ELF-1 (cell line): ENCODE data around the gene HUNK.
A peak's percentile ranks its signal among the peaks of the same experiment; 100 is the strongest.
"Not testable (repeated sequence)": the region's sequence is repeated elsewhere in the genome, so short reads cannot be mapped to it uniquely, and the experiment has no call there.

ENCODE experiments used
- DNase-seq: peaks from one replicate; pipeline ENCODE4 v3.0.0-alpha.2; 2016; ENCODE audit warnings: low read depth, low spot score

HUNK gene

DNA sequence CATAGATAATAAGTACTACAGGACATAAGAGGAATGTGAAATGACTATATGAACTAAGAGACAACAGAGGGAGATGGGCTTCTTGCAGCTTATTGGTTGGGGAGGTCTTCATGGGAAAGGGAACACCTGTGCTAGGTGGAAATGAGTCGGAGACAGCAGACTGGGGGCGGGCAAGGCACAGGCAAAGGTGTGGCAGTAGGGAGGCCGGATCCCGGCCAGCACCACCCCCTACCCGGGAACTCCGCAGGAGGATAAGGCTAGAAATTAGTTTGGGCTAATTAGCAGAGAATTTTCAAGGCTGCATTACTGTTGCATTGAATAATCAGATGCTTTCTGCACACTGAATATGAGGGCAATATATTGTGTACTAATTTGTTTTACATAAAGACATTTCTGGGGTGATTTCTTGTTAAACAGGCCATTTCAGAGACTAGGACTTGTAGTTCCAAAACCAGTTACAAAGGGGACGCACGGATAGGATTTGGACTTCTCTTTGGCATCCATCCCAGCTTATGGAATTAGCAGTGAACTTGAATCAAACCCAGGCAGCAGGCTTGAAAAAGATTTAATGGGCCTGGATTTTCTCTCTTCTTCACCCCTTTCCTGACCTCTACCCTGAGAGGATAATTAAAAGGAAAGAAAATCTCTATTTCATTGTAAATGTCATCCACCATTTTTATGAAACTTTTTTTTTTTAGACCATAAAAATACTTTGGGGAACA is 2.2 kb upstream of the HUNK start:
- no peak for DNase-seq

DNA sequence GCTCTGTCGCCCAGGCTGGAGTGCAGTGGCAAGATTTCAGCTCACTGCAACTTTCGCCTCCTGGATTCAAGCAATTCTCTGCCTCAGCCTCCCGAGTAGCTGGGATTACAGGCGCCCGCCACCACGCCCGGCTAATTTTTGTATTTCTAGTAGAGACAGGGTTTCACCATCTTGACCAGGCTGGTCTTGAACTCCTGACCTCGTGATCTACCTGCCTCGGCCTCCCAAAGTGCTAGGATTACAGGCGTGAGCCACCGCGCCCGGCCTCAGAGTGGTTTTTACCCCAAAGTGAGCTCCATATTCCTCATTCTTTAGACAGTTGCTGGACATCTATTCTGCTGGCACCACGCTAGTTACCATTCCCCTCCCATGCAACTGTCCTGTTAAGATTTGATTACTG is 1.4 kb upstream of the HUNK start:
- DNase-seq: not testable (repeated sequence)

DNA sequence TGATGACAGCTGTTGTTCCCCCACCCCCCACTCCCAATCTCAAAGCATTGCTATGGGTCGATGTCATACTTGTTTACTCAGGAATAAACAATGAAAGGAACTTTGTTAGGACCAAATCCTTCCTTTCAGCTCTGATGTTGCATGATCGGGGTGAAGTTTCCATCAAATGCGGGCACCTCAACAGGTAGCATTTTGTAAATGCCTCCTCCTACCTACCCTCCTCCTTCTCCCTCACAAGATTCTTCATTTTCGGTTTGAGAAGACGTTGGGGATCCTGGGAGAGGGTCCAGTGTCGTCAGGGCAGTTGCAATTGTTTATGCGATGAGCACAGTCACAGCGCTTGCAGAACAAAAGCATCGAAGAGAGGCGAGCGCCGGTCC is 758 bp upstream of the HUNK start:
- no peak for DNase-seq

DNA sequence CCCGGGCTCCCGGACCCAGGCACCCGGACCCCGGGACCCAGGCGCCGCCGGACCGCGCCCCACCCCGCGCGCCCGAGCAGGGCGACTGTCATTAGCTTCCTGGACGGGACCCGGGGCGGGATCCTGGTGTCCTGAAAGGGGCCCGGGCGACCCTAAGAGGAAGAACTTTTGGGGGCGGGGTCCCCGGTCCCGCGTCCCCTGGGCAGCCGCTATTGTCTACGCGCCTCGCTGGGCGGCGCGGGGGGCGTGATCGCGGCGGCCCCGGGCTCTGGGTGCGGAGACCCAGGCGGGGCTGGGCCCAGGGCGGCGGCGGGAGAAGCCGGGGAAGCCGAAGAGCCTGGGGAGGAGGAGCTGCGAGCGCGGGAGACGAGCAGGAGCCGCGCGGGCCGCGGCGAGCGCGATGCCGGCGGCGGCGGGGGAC is 465 bp downstream of the HUNK start:
- DNase-seq: peak; percentile 29

GRCh38 chr21:31873696-31874599 is 1.1 kb downstream of the HUNK start:
- DNase-seq: peak; percentile 65

DNA sequence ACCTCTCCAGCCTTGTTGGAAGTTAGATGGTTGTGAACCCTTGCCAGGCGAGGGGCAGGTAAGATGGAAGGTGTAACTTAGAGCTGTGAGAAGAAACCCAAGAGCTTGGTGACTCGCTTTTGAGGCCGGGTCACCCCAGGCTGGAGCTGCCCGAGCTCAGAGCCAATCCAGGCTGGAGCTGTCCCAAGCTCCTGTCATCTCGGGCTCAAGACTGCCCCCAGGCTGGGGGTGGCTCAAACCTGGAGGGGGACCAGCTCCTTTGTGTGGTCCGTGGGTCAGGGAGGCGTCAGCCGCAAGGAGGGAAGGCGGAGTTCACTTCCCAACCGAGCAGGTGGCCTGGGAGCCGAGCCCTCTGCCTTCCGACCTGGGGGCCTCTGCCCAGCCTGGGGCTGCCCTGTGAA is 2.0 kb downstream of the HUNK start:
- peak; percentile 70 for DNase-seq

DNA sequence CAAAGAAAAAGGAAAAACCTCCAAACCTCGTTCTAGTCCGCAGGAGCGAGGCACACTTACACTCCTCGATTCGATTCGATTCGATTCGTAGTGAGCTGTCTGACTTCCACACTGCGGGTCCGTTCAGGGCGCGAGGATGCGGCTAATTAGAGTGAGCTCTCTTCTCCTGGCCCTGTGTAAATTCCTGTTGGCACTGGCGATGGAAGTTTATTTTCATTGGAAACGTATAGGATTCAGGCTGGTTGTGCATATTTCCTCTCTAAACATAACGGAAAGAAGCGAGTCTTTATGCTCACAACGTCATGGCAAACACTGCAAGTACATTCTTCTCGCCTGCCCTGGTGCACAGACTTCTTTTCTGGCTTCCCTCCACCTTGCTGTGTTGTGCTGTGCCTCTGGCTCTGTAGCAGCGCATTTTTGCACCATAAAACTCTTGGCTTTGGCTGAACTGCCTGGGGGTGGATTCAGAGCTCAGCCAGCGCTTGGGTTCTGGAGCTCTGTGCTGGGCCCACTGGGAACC is 2.7 kb downstream of the HUNK start:
- DNase-seq: peak; percentile 59

GRCh38 chr21:31877463-31877957 is 4.7 kb downstream of the HUNK start:
- DNase-seq: no peak

DNA sequence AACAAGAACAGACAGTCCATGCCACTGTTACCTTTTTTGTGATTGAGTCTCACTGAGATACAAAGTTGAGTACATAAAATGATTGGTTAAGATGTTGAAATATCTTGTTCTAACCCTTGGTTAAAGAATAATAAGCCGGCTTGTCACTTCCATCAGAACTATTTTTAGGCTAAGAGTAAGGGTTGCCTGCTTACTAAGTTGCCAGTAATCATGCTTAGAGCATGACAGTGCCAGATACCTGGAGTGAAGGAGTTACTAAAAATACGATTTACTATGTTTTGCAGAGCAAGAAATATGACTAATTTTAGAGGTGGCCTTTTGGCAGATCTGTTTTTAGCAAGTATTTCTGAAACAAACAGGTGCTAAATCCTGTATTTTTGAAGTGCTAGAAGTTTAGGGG is 6.0 kb downstream of the HUNK start:
- DNase-seq: no peak

- DNase-seq: no peak
These were observed 6.4 kb downstream of the HUNK start for GRCh38 chr21:31879241-31879650.

- no peak for DNase-seq
These were observed 7.1 kb downstream of the HUNK start for GRCh38 chr21:31879911-31880310.

DNA sequence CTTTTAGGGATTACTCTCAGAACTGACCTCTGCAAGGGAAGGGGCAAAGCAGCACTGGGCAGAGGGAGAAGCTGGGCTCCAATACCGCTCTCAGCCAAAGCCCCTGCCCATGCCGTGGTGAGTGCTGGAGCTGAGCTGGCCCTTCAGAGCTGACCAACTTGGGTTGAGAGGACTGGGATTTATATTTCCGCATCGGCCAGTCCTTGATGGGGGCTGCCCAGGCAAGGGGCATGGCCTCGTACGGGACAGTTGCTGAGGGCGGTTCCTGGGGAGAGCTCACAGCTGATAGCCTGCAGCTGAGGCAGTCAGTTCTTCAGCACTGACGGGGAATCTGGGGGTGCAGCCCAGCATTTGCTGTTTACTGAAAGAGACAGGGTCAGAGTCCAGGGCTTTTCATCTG is 8.0 kb downstream of the HUNK start:
- DNase-seq: no peak

- no peak for DNase-seq
These were observed 9.9 kb downstream of the HUNK start for GRCh38 chr21:31882711-31883110.

DNA sequence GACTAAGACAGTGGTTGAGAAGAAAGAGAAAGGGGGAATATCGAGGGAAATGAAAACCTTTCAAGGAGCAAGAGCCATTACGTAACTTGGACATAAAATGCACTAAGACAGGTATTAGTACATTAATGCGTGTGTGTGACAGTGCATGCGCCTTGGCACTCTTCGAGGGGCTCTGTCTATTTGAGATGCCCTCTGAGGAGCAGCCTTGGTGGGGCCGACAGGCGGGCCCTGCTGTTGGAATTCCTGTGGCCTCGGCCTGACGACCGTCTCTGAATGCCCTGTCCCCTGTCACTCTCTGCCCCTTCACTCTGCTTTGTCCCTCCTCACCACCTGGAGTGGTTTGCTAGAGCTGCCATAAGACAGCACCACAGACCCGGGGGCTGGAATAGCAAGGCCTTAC is 12.3 kb downstream of the HUNK start:
- no peak for DNase-seq

DNA sequence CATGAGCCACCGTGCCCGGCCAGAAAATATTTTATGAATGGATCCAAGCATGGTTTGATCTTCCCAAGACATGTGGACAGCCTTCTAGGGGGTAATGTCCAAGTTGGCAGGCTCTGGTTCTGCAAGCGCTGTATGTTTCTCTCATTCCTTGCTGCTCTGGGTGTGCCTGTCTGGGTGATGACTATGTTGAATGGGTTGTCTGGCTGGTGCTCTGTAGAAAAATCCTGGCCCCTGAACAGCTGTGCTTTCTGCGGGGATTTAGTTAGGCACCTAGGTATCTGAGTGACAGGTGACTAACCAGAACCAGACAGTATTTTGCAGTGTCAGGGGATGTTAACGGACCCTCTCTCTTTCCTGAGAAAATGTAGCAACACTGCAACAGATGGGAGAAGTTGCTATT is 14.1 kb downstream of the HUNK start:
- no peak for DNase-seq

DNA sequence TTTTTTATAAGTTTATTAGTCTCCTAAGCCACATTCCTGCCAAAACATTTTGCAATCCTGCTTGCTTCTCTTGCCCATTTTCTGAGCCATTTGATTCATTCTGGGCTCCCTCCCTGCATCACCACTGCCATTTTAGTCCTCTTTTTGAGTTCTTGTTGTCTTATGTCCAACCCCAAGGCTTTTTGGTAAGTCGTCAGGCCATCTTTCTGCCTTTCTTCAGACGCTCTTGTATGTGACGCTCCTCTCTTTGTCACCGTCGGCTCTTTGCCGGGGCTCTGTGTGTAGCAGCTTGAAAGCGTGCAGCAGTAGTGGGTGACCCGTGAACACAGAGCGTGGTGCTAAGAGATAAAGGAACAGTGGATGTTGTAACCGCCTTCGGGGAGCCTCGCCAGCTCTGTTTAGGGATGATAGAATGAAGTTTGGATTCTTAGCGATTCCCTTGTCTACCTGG is 14.6 kb downstream of the HUNK start:
- no peak for DNase-seq

DNA sequence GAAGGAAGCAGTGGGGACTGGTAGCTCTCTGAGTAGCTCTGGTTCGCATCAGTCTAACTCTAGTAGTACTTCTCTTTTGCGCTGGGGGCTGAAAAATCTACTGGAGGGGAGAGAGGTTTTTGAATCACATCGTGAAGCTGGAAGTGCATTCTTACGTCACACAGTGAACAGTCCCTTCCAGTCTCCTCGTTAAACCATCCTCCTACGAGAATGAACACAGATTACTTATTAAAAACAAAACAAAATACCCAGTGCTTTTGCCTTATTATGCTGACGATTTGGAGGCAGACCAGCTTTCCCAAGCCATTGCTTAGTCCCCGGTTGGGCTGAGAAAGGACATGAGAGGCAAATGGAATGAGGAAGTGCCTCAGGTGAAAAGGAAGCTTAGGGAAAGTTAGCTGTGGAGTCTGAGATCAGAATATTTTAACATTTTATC is 16.1 kb downstream of the HUNK start:
- peak; percentile 82 for DNase-seq

DNA sequence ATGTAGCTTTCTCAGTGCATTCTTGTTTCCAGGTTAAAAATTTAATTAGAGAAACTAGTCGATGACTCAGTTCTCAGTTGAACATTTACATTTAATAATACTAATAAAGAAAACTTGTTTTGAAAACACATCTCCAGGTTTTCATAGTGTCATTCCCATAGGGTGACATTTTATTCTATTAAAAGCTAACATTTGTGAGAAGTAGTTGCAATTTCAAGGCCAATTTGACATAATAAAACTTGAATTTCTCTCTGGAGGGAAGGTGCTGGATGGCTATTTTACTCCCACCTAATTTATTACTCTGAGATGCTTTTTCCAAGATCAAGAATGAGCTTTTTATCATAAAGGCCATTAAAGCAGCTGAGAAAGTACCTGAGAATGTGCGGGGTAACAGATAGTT is 16.6 kb downstream of the HUNK start:
- DNase-seq: no peak

DNA sequence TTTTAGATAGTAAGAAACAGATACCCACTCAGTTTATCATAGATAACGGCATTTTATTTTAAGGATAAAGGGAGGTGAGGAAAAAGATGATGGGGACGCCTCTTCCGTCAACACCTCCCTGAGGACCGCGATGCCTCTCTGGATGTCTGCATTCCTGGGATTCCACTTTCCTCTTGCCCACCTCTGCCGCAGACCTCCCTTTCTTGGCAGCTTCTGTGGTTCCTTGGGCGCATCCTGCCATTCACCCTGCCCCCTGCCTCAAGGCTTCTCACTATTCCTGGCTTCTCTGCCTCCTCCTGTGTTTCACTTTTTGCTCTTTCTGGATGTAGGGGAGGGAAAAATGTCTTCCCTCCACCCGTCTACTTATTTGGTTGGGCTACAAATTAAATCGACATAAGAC is 19.9 kb downstream of the HUNK start:
- peak; percentile 74 for DNase-seq

- DNase-seq: no peak
These were observed 21.1 kb downstream of the HUNK start for GRCh38 chr21:31893851-31894415.

- DNase-seq: peak; percentile 73
These were observed 21.6 kb downstream of the HUNK start for GRCh38 chr21:31894457-31894856.
